ENCODE data around the gene COBL.
"Not testable (repeated sequence)": the region's sequence is repeated elsewhere in the genome, so short reads cannot be mapped to it uniquely, and the experiment has no call there.

Gene COBL

GRCh38 chr7:51000956-51001355 lies 315.7 kb downstream of the COBL start:
- 0 out of 2 replicates have a peak, but pooled peaks cover 4% of the 10 kb centered on the region for H3K9me3 ChIP-seq (ENCODE audit: insufficient read depth, low read depth, low read length)
- H3K27me3 ChIP-seq (ENCODE audit: insufficient read depth, low read length): no peaks in the 10 kb centered on the region
- no peak overlapping the region for H3K4me3 ChIP-seq (ENCODE audit: low read length)
- H3K4me1 ChIP-seq (ENCODE audit: insufficient read depth, low read length): no peaks in the 10 kb centered on the region
- H3K9ac ChIP-seq (ENCODE audit: low read depth, low read length): no peak overlapping the region
- no peak overlapping the region for H3K27ac ChIP-seq (ENCODE audit: low read length)
- H3K36me3 ChIP-seq (ENCODE audit: insufficient read depth, low read depth, low read length): no peaks in the 10 kb centered on the region

- no peak overlapping the region for H3K4me3 ChIP-seq (ENCODE audit: low read length)
- no peaks in the 10 kb centered on the region for H3K36me3 ChIP-seq (ENCODE audit: insufficient read depth, low read depth, low read length)
- H3K9ac ChIP-seq (ENCODE audit: low read depth, low read length): no peak overlapping the region
- no peaks in the 10 kb centered on the region for H3K9me3 ChIP-seq (ENCODE audit: insufficient read depth, low read depth, low read length)
- H3K27ac ChIP-seq (ENCODE audit: low read length): no peak overlapping the region
- no peaks in the 10 kb centered on the region for H3K27me3 ChIP-seq (ENCODE audit: insufficient read depth, low read length)
- H3K4me1 ChIP-seq (ENCODE audit: insufficient read depth, low read length): no peaks in the 10 kb centered on the region
Observed at GRCh38 chr7:50994753-50995319, 321.8 kb downstream of the COBL start.

- not testable (repeated sequence) for H3K36me3 ChIP-seq (ENCODE audit: insufficient read depth, low read depth, low read length); H3K9ac ChIP-seq (ENCODE audit: low read depth, low read length); H3K27me3 ChIP-seq (ENCODE audit: insufficient read depth, low read length); H3K9me3 ChIP-seq (ENCODE audit: insufficient read depth, low read depth, low read length); H3K4me1 ChIP-seq (ENCODE audit: insufficient read depth, low read length); H3K4me3 ChIP-seq (ENCODE audit: low read length); H3K27ac ChIP-seq (ENCODE audit: low read length)
Observed at GRCh38 chr7:50990214-50990613, 326.4 kb downstream of the COBL start.

GRCh38 chr7:50988988-50989387 lies 327.6 kb downstream of the COBL start:
- Histone ChIP-seq H3K27me3 (ENCODE audit: insufficient read depth, low read length) (no peaks in the 10 kb centered on the region), H3K9ac (ENCODE audit: low read depth, low read length) (no peak overlapping the region), H3K27ac (ENCODE audit: low read length) (no peak overlapping the region), H3K36me3 (ENCODE audit: insufficient read depth, low read depth, low read length) (no peaks in the 10 kb centered on the region), H3K9me3 (ENCODE audit: insufficient read depth, low read depth, low read length) (no peaks in the 10 kb centered on the region), H3K4me1 (ENCODE audit: insufficient read depth, low read length) (peaks cover 14% of the 10 kb centered on the region; the same call in 1 of the 2 replicates), H3K4me3 (ENCODE audit: low read length) (no peak overlapping the region)

GRCh38 chr7:50988465-50988864 lies 328.1 kb downstream of the COBL start:
- H3K36me3 ChIP-seq (ENCODE audit: insufficient read depth, low read depth, low read length): no peaks in the 10 kb centered on the region
- 0 out of 2 replicates have a peak overlapping the region, but pooled peaks have one; percentile 5 for H3K4me3 ChIP-seq (ENCODE audit: low read length)
- no peak overlapping the region for H3K9ac ChIP-seq (ENCODE audit: low read depth, low read length)
- peaks cover 19% of the 10 kb centered on the region; the same call in 1 of the 2 replicates for H3K4me1 ChIP-seq (ENCODE audit: insufficient read depth, low read length)
- H3K27me3 ChIP-seq (ENCODE audit: insufficient read depth, low read length): no peaks in the 10 kb centered on the region
- H3K9me3 ChIP-seq (ENCODE audit: insufficient read depth, low read depth, low read length): no peaks in the 10 kb centered on the region
- H3K27ac ChIP-seq (ENCODE audit: low read length): no peak overlapping the region

- H3K4me3 ChIP-seq (ENCODE audit: low read length): no peak overlapping the region
- no peak overlapping the region for H3K9ac ChIP-seq (ENCODE audit: low read depth, low read length)
- peaks cover 25% of the 10 kb centered on the region; the same call in 1 of the 2 replicates for H3K4me1 ChIP-seq (ENCODE audit: insufficient read depth, low read length)
- no peaks in the 10 kb centered on the region for H3K27me3 ChIP-seq (ENCODE audit: insufficient read depth, low read length)
- no peak overlapping the region for H3K27ac ChIP-seq (ENCODE audit: low read length)
- H3K36me3 ChIP-seq (ENCODE audit: insufficient read depth, low read depth, low read length): no peaks in the 10 kb centered on the region
- H3K9me3 ChIP-seq (ENCODE audit: insufficient read depth, low read depth, low read length): no peaks in the 10 kb centered on the region
Observed at GRCh38 chr7:50985096-50985495, 331.5 kb downstream of the COBL start.

- no peaks in the 10 kb centered on the region for H3K27me3 ChIP-seq (ENCODE audit: insufficient read depth, low read length)
- no peak overlapping the region for H3K27ac ChIP-seq (ENCODE audit: low read length)
- no peak overlapping the region for H3K9ac ChIP-seq (ENCODE audit: low read depth, low read length)
- peak overlapping the region; percentile 17; the same call in 1 of the 2 replicates for H3K4me3 ChIP-seq (ENCODE audit: low read length)
- no peaks in the 10 kb centered on the region for H3K36me3 ChIP-seq (ENCODE audit: insufficient read depth, low read depth, low read length)
- H3K4me1 ChIP-seq (ENCODE audit: insufficient read depth, low read length): peaks cover 24% of the 10 kb centered on the region; the same call in 1 of the 2 replicates
- H3K9me3 ChIP-seq (ENCODE audit: insufficient read depth, low read depth, low read length): no peaks in the 10 kb centered on the region
Observed at GRCh38 chr7:50983850-50984249, 332.8 kb downstream of the COBL start.

- H3K9me3 ChIP-seq (ENCODE audit: insufficient read depth, low read depth, low read length): no peaks in the 10 kb centered on the region
- peaks cover 15% of the 10 kb centered on the region; the same call in 1 of the 2 replicates for H3K4me1 ChIP-seq (ENCODE audit: insufficient read depth, low read length)
- H3K4me3 ChIP-seq (ENCODE audit: low read length): no peak overlapping the region
- H3K36me3 ChIP-seq (ENCODE audit: insufficient read depth, low read depth, low read length): no peaks in the 10 kb centered on the region
- no peaks in the 10 kb centered on the region for H3K27me3 ChIP-seq (ENCODE audit: insufficient read depth, low read length)
- H3K27ac ChIP-seq (ENCODE audit: low read length): no peak overlapping the region
- no peak overlapping the region for H3K9ac ChIP-seq (ENCODE audit: low read depth, low read length)
Observed at GRCh38 chr7:50982626-50983025, 334.0 kb downstream of the COBL start.

GRCh38 chr7:50981743-50982142 lies 334.9 kb downstream of the COBL start:
- Histone ChIP-seq H3K4me1 (ENCODE audit: insufficient read depth, low read length) (peaks cover 15% of the 10 kb centered on the region; the same call in 1 of the 2 replicates), H3K4me3 (ENCODE audit: low read length) (no peak overlapping the region), H3K9me3 (ENCODE audit: insufficient read depth, low read depth, low read length) (no peaks in the 10 kb centered on the region), H3K27ac (ENCODE audit: low read length) (no peak overlapping the region), H3K36me3 (ENCODE audit: insufficient read depth, low read depth, low read length) (no peaks in the 10 kb centered on the region), H3K27me3 (ENCODE audit: insufficient read depth, low read length) (no peaks in the 10 kb centered on the region), H3K9ac (ENCODE audit: low read depth, low read length) (no peak overlapping the region)

- Histone ChIP-seq H3K27me3 (ENCODE audit: insufficient read depth, low read length) (no peaks in the 10 kb centered on the region), H3K36me3 (ENCODE audit: insufficient read depth, low read depth, low read length) (no peaks in the 10 kb centered on the region), H3K4me1 (ENCODE audit: insufficient read depth, low read length) (peaks cover 15% of the 10 kb centered on the region; the same call in 1 of the 2 replicates), H3K9ac (ENCODE audit: low read depth, low read length) (no peak overlapping the region), H3K27ac (ENCODE audit: low read length) (no peak overlapping the region), H3K9me3 (ENCODE audit: insufficient read depth, low read depth, low read length) (no peaks in the 10 kb centered on the region), H3K4me3 (ENCODE audit: low read length) (no peak overlapping the region)
Observed at GRCh38 chr7:50980411-50980810, 336.2 kb downstream of the COBL start.

GRCh38 chr7:50978633-50979215 lies 337.9 kb downstream of the COBL start:
- Histone ChIP-seq H3K4me1 (ENCODE audit: insufficient read depth, low read length) (peaks cover 9% of the 10 kb centered on the region; the same call in 1 of the 2 replicates), H3K27me3 (ENCODE audit: insufficient read depth, low read length) (no peaks in the 10 kb centered on the region), H3K4me3 (ENCODE audit: low read length) (no peak overlapping the region), H3K9me3 (ENCODE audit: insufficient read depth, low read depth, low read length) (no peaks in the 10 kb centered on the region), H3K36me3 (ENCODE audit: insufficient read depth, low read depth, low read length) (no peaks in the 10 kb centered on the region), H3K9ac (ENCODE audit: low read depth, low read length) (no peak overlapping the region), H3K27ac (ENCODE audit: low read length) (no peak overlapping the region)

- H3K27me3 ChIP-seq (ENCODE audit: insufficient read depth, low read length): no peaks in the 10 kb centered on the region
- no peak overlapping the region for H3K9ac ChIP-seq (ENCODE audit: low read depth, low read length)
- H3K4me3 ChIP-seq (ENCODE audit: low read length): no peak overlapping the region
Observed at GRCh38 chr7:50977421-50977820, 339.2 kb downstream of the COBL start.

More at GRCh38 chr7:50977421-50977820, 339.2 kb downstream of the COBL start:
- Histone ChIP-seq H3K9me3 (ENCODE audit: insufficient read depth, low read depth, low read length) (no peaks in the 10 kb centered on the region), H3K27ac (ENCODE audit: low read length) (no peak overlapping the region), H3K4me1 (ENCODE audit: insufficient read depth, low read length) (peaks cover 4% of the 10 kb centered on the region; the same call in 1 of the 2 replicates), H3K36me3 (ENCODE audit: insufficient read depth, low read depth, low read length) (no peaks in the 10 kb centered on the region)
